Cardiac muscle cell (in vitro differentiated cells and primary cell): ENCODE results near the gene PRICKLE2. TPM values are rescaled to one million over a fixed set of nuclear protein-coding genes. Genes with fewer than 3 reads are reported as not detected.

ENCODE experiments used
- DNase-seq, 2 donors: peaks; one replicate each; pipeline versions ENCODE4 v3.0.0 to v3.0.0-alpha.2; 2010 to 2017; ENCODE audit warnings: low read depth in 1 of 2, low spot score in 1 of 2
- H3K27ac ChIP-seq: fragments of 200-600 bp; sonication (generic); 2 replicates; pipeline ENCODE4 v1.5.1; 2016
- H3K27me3 ChIP-seq: fragments of 200-600 bp; sonication (generic); 2 replicates; pipeline ENCODE4 v1.6.0; 2016; ENCODE audit warnings: control low read depth
- H3K36me3 ChIP-seq: fragments of 200-600 bp; sonication (generic); 2 replicates; pipeline ENCODE4 v1.5.1; 2016; ENCODE audit warnings: control low read depth
- H3K4me1 ChIP-seq: fragments of 200-600 bp; sonication (generic); 2 replicates; pipeline ENCODE4 v1.8.1; 2017; ENCODE audit warnings: low read depth, mild to moderate bottlenecking, mixed run types
- H3K4me3 ChIP-seq: fragments of 200-600 bp; sonication (generic); 2 replicates; pipeline ENCODE4 v1.5.1; 2016; ENCODE audit warnings: mild to moderate bottlenecking
- H3K9me3 ChIP-seq: fragments of 200-600 bp; sonication (generic); 2 replicates; pipeline ENCODE4 v1.5.1; 2017; ENCODE audit warnings: low read depth, mild to moderate bottlenecking, control low read depth
- polyA plus RNA-seq: library from polyadenylated mRNA; unstranded; fragments of >200 nt; fragmentation: Nextera tagmentation; extraction: Ambion mirVana; gene quantifications from 2 replicates; pipeline ENCODE4 v1.2.1, GENCODE V29; 2016
- total RNA-seq: library from RNA; depleted of rRNA; stranded (reverse); fragments of >200 nt; gene quantifications from 2 replicates; pipeline ENCODE4 v1.2.3, GENCODE V29; 2016
- TF ChIP-seq, protein P1 (sequence below): IDR thresholded peaks from 2 replicates; pipeline ENCODE4 v1.5.1; 2012; ENCODE audit warnings: low read depth, mild to moderate bottlenecking, low read length

Gene PRICKLE2
- total and polyA plus RNA-seq, 2 experiments from 2014 or later = 4.3 to 11.7 TPM

GRCh38 chr3:64138656-64139375, 86.5 kb downstream of the PRICKLE2 start:
- H3K27ac ChIP-seq = no peak overlapping the region

DNA sequence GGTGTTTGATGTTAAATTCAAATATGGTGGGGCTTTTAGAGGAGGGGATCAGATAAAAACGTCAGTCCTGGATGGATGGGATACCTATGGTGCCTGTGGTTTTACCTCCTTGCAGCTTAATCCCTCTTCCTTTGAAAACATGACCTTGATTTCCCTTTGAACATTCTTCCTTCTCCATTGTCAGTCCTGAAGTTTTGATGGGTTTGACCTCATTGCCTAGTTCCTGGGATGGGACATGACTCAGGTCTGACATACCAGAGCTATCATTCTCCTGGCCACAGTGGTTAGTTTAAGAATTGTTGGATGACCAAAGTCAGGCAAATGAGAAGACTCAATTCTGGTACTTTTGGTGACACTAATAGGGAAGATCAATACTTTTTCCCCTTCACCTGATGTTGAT, 87.2 kb downstream of the PRICKLE2 start:
- DNase-seq = no peak

More at GRCh38 chr3:64138656-64139375, 86.5 kb downstream of the PRICKLE2 start:
- Histone ChIP-seq H3K36me3 (no peaks in the 10 kb centered on the region), H3K9me3 (no peaks in the 10 kb centered on the region), H3K27me3 (no peaks in the 10 kb centered on the region), H3K4me3 (no peak overlapping the region), H3K4me1 (peaks cover 5% of the 10 kb centered on the region)
- no peak for DNase-seq
- TF ChIP-seq, protein P1, sequence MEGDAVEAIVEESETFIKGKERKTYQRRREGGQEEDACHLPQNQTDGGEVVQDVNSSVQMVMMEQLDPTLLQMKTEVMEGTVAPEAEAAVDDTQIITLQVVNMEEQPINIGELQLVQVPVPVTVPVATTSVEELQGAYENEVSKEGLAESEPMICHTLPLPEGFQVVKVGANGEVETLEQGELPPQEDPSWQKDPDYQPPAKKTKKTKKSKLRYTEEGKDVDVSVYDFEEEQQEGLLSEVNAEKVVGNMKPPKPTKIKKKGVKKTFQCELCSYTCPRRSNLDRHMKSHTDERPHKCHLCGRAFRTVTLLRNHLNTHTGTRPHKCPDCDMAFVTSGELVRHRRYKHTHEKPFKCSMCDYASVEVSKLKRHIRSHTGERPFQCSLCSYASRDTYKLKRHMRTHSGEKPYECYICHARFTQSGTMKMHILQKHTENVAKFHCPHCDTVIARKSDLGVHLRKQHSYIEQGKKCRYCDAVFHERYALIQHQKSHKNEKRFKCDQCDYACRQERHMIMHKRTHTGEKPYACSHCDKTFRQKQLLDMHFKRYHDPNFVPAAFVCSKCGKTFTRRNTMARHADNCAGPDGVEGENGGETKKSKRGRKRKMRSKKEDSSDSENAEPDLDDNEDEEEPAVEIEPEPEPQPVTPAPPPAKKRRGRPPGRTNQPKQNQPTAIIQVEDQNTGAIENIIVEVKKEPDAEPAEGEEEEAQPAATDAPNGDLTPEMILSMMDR = no peak

DNA sequence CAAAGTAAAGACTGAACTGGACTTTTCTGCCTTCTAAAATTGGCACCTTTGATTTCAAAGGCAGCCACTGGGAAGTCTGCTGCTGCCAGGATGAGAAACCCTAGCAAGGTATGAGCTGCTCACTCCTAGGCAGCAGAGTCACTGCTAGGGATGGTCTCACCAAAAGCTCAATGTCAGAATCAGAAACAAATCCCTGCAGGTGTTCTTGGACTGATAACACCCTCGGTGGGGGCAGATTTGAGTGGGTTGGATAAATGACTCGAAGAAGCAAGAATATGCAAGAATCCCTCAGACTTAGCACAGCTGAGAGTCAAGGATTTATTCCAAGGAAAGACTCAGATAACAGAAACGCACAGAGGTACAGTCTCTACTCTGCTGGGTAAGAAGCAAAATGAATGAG, 90.4 kb downstream of the PRICKLE2 start:
- no peaks in the 10 kb centered on the region for H3K27me3 ChIP-seq
- H3K9me3 ChIP-seq = no peaks in the 10 kb centered on the region
- H3K4me1 ChIP-seq = peaks cover 11% of the 10 kb centered on the region
- H3K36me3 ChIP-seq = no peaks in the 10 kb centered on the region
- no peak for DNase-seq
- H3K27ac ChIP-seq = no peak overlapping the region
- no peak overlapping the region for H3K4me3 ChIP-seq
- TF ChIP-seq, protein P1 = no peak

More for the DNA sequence above, 87.2 kb downstream of the PRICKLE2 start:
- Histone ChIP-seq H3K27me3 (no peaks in the 10 kb centered on the region), H3K4me3 (no peak overlapping the region), H3K36me3 (no peaks in the 10 kb centered on the region), H3K4me1 (peaks cover 5% of the 10 kb centered on the region), H3K27ac (no peak overlapping the region), H3K9me3 (no peaks in the 10 kb centered on the region)
- TF ChIP-seq, protein P1 = no peak

GRCh38 chr3:64133987-64134386, 91.3 kb downstream of the PRICKLE2 start:
- H3K9me3 ChIP-seq = no peaks in the 10 kb centered on the region
- H3K27me3 ChIP-seq = no peaks in the 10 kb centered on the region
- TF ChIP-seq, protein P1 = no peak
- peaks cover 11% of the 10 kb centered on the region for H3K4me1 ChIP-seq
- H3K4me3 ChIP-seq = no peak overlapping the region
- H3K27ac ChIP-seq = no peak overlapping the region
- H3K36me3 ChIP-seq = no peaks in the 10 kb centered on the region
- no peak for DNase-seq

DNA sequence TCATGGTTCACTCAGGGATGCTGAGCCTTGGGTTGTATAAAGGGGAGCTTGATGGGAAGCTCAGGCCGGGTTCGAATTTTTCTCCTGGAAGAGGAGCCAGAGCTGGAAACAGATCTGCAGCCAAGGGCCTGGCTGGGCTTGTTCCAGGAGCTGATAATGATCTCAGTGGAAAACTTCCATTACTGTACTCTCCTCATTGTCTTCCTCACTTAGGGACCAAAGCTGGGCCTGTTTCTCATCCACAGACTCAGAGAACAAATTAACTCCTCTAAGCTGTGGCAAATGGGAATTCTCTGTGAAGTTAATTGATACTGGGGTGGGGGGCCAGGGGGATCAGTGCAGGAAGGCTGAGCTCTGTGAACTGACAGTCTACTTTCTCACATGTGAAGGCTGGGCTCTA, 92.0 kb downstream of the PRICKLE2 start:
- no peak for DNase-seq
- Histone ChIP-seq H3K4me3 (no peak overlapping the region), H3K4me1 (peaks cover 11% of the 10 kb centered on the region), H3K27me3 (no peaks in the 10 kb centered on the region), H3K36me3 (no peaks in the 10 kb centered on the region), H3K27ac (no peak overlapping the region), H3K9me3 (no peaks in the 10 kb centered on the region)
- TF ChIP-seq, protein P1 = no peak
